ENCODE data around the gene UGGT1.

UGGT1 gene

GRCh38 chr2:128090945-128091725, at the start of gene UGGT1:
Gene UGGT1, plus strand, starts transcription at chr2:128091200. Its CDS starts 158 bp downstream, at chr2:128091358.
- DNase-seq: peak; percentile 93

GRCh38 chr2:128041561-128041960, 49.4 kb upstream of the UGGT1 start:
- DNase-seq: no peak

GRCh38 chr2:128043041-128043440, 48.0 kb upstream of the UGGT1 start:
- DNase-seq: no peak

- no peak for DNase-seq
Observed at GRCh38 chr2:128053331-128053730, 37.7 kb upstream of the UGGT1 start.

GRCh38 chr2:128054104-128054885, 36.7 kb upstream of the UGGT1 start:
- no peak for DNase-seq

GRCh38 chr2:128057334-128057733, 33.7 kb upstream of the UGGT1 start:
- no peak for DNase-seq

GRCh38 chr2:128058114-128058513, 32.9 kb upstream of the UGGT1 start:
- no peak for DNase-seq

GRCh38 chr2:128062571-128062970, 28.4 kb upstream of the UGGT1 start:
- DNase-seq: no peak

- DNase-seq: no peak
Observed at GRCh38 chr2:128064353-128064752, 26.6 kb upstream of the UGGT1 start.

GRCh38 chr2:128069769-128070168, 21.2 kb upstream of the UGGT1 start:
- DNase-seq: no peak

- no peak for DNase-seq
Observed at GRCh38 chr2:128073278-128073677, 17.7 kb upstream of the UGGT1 start.

- DNase-seq: no peak
Observed at GRCh38 chr2:128076461-128077106, 14.4 kb upstream of the UGGT1 start.

GRCh38 chr2:128084757-128085156, 6.2 kb upstream of the UGGT1 start:
- DNase-seq: no peak

GRCh38 chr2:128086244-128086643, 4.8 kb upstream of the UGGT1 start:
- DNase-seq: no peak

GRCh38 chr2:128090575-128090944, 440 bp upstream of the UGGT1 start:
- DNase-seq: no peak

GRCh38 chr2:128091726-128092080, 703 bp downstream of the UGGT1 start:
- DNase-seq: no peak

GRCh38 chr2:128092656-128093055, 1.7 kb downstream of the UGGT1 start:
- no peak for DNase-seq

- no peak for DNase-seq
Observed at GRCh38 chr2:128093762-128094161, 2.8 kb downstream of the UGGT1 start.

GRCh38 chr2:128095201-128095600, 4.2 kb downstream of the UGGT1 start:
- no peak for DNase-seq

GRCh38 chr2:128103407-128103806, 12.4 kb downstream of the UGGT1 start:
- no peak for DNase-seq

GRCh38 chr2:128105072-128105471, 14.1 kb downstream of the UGGT1 start:
- no peak for DNase-seq

- no peak for DNase-seq
Observed at GRCh38 chr2:128108166-128108565, 17.2 kb downstream of the UGGT1 start.

GRCh38 chr2:128109243-128109642, 18.2 kb downstream of the UGGT1 start:
- no peak for DNase-seq

Measured in stimulated activated naive CD4-positive, alpha-beta T cell treated with Interleukin-2 at 50 U/mL for 16 hours (primary cell).